ENCODE results near the gene POLR3GL. TPM values are rescaled to one million over a fixed set of nuclear protein-coding genes. Genes with fewer than 3 reads are reported as not detected.

POLR3GL gene
- total RNA-seq (15.4 and 23.8 TPM in 2 replicates), polyA plus RNA-seq (22.6 and 23.3 TPM in 2 replicates), polyA minus RNA-seq (ENCODE audit: low replicate concordance) (7.0 and 10.0 TPM in 2 replicates)
- polyA plus RNA-seq (2012) = 37.3 and 38.6 TPM in 2 replicates

- peak within 1 kb of the TSS; percentile 87 for H3K27ac ChIP-seq (ENCODE audit: insufficient read depth, low read length)
- H3K9me3 ChIP-seq (ENCODE audit: control insufficient read depth, insufficient read depth, low read depth, low read length) = no peaks in the 10 kb centered on the region
- H3K4me1 ChIP-seq (ENCODE audit: control insufficient read depth, extremely low read depth, insufficient read depth, low read length) = peaks cover 29% of the 10 kb centered on the region
- no peak for TF ChIP-seq EZH2 (IDR thresholded peaks at IDR 0.05; ENCODE audit: low read length, missing control alignments)
- peak in 1 of 2 donors; percentile 11 for TF ChIP-seq CTCF (conservative IDR thresholded peaks at IDR 0.05 in 1 of 2, IDR thresholded peaks at IDR 0.05 in 1 of 2; ENCODE audit: low read depth in 1 of 2, low read length in 2 of 2)
- no peaks in the 10 kb centered on the region for H4K20me1 ChIP-seq (ENCODE audit: control insufficient read depth, extremely low read depth, insufficient read depth, low read length)
- no peaks in the 10 kb centered on the region for H3K27me3 ChIP-seq (ENCODE audit: control insufficient read depth, insufficient read depth, low read length)
- H2AFZ ChIP-seq (ENCODE audit: low read length) = peak within 1 kb of the TSS; percentile 94
- H3K36me3 ChIP-seq (ENCODE audit: control insufficient read depth, insufficient read depth, low read length) = peaks cover 1% of the 10 kb centered on the region
- peak; percentile 92 to 93 for DNase-seq (ENCODE audit: low read depth in 2 of 2)
- H3K4me2 ChIP-seq (ENCODE audit: extremely low read depth, insufficient read depth, low read length) = peak within 1 kb of the TSS; percentile 82
- peaks cover 2% of the 10 kb centered on the region for H3K79me2 ChIP-seq (ENCODE audit: control insufficient read depth, insufficient read depth, low read length)
- peak within 1 kb of the TSS; percentile 65 to 92 (median 74) for H3K4me3 ChIP-seq (replicated peaks in 1 of 4; ENCODE audit: control extremely low read depth in 1 of 4, insufficient read depth in 1 of 4, low read depth in 3 of 4, low read length in 4 of 4)
- H3K9ac ChIP-seq (ENCODE audit: insufficient read depth, low read length) = peak within 1 kb of the TSS; percentile 68
Measured at GRCh38 chr1:145964328-145965118, at the start of gene POLR3GL, which contains the start of gene ANKRD34A. POLR3GL (plus strand) TSS chr1:145964690; CDS start chr1:145974866, 10,176 bp downstream. ANKRD34A (minus strand) TSS chr1:145964575; CDS start chr1:145961759, 2,816 bp downstream.

- H3K4me2 ChIP-seq (ENCODE audit: extremely low read depth, insufficient read depth, low read length) = no peak overlapping the region
- TF ChIP-seq EZH2 (IDR thresholded peaks at IDR 0.05; ENCODE audit: low read length, missing control alignments) (no peak), CTCF (conservative IDR thresholded peaks at IDR 0.05 in 1 of 2, IDR thresholded peaks at IDR 0.05 in 1 of 2; ENCODE audit: low read depth in 1 of 2, low read length in 2 of 2) (no peak)
- H3K27ac ChIP-seq (ENCODE audit: insufficient read depth, low read length) = no peak overlapping the region
- peaks cover 4% of the 10 kb centered on the region for H3K4me1 ChIP-seq (ENCODE audit: control insufficient read depth, extremely low read depth, insufficient read depth, low read length)
- H2AFZ ChIP-seq (ENCODE audit: low read length) = no peak overlapping the region
- no peak overlapping the region for H3K4me3 ChIP-seq (replicated peaks in 1 of 4; ENCODE audit: control extremely low read depth in 1 of 4, insufficient read depth in 1 of 4, low read depth in 3 of 4, low read length in 4 of 4)
- no peaks in the 10 kb centered on the region for H3K9me3 ChIP-seq (ENCODE audit: control insufficient read depth, insufficient read depth, low read depth, low read length)
- H3K9ac ChIP-seq (ENCODE audit: insufficient read depth, low read length) = no peak overlapping the region
- H4K20me1 ChIP-seq (ENCODE audit: control insufficient read depth, extremely low read depth, insufficient read depth, low read length) = no peaks in the 10 kb centered on the region
- peaks cover 11% of the 10 kb centered on the region for H3K36me3 ChIP-seq (ENCODE audit: control insufficient read depth, insufficient read depth, low read length)
- H3K27me3 ChIP-seq (ENCODE audit: control insufficient read depth, insufficient read depth, low read length) = no peaks in the 10 kb centered on the region
- peak in 1 of 2 donors; percentile 20 for DNase-seq (ENCODE audit: low read depth in 2 of 2)
- H3K79me2 ChIP-seq (ENCODE audit: control insufficient read depth, insufficient read depth, low read length) = peaks cover 9% of the 10 kb centered on the region
Measured at GRCh38 chr1:145916745-145917144, 47.7 kb upstream of the POLR3GL start.

- peak overlapping the region; percentile 94 for H3K27ac ChIP-seq (ENCODE audit: insufficient read depth, low read length)
- no peak overlapping the region for H2AFZ ChIP-seq (ENCODE audit: low read length)
- H3K4me1 ChIP-seq (ENCODE audit: control insufficient read depth, extremely low read depth, insufficient read depth, low read length) = peaks cover 4% of the 10 kb centered on the region
- peak overlapping the region; percentile 100 for H3K4me2 ChIP-seq (ENCODE audit: extremely low read depth, insufficient read depth, low read length)
- H3K27me3 ChIP-seq (ENCODE audit: control insufficient read depth, insufficient read depth, low read length) = no peaks in the 10 kb centered on the region
- peak overlapping the region; percentile 89 to 96 (median 93) for H3K4me3 ChIP-seq (replicated peaks in 1 of 4; ENCODE audit: control extremely low read depth in 1 of 4, insufficient read depth in 1 of 4, low read depth in 3 of 4, low read length in 4 of 4)
- H3K9ac ChIP-seq (ENCODE audit: insufficient read depth, low read length) = no peak overlapping the region
- TF ChIP-seq CTCF (conservative IDR thresholded peaks at IDR 0.05 in 1 of 2, IDR thresholded peaks at IDR 0.05 in 1 of 2; ENCODE audit: low read depth in 1 of 2, low read length in 2 of 2) (no peak), EZH2 (IDR thresholded peaks at IDR 0.05; ENCODE audit: low read length, missing control alignments) (no peak)
- no peak for DNase-seq (ENCODE audit: low read depth in 2 of 2)
- H4K20me1 ChIP-seq (ENCODE audit: control insufficient read depth, extremely low read depth, insufficient read depth, low read length) = no peaks in the 10 kb centered on the region
- no peaks in the 10 kb centered on the region for H3K9me3 ChIP-seq (ENCODE audit: control insufficient read depth, insufficient read depth, low read depth, low read length)
- H3K79me2 ChIP-seq (ENCODE audit: control insufficient read depth, insufficient read depth, low read length) = peaks cover 9% of the 10 kb centered on the region
- peaks cover 6% of the 10 kb centered on the region for H3K36me3 ChIP-seq (ENCODE audit: control insufficient read depth, insufficient read depth, low read length)
Measured at GRCh38 chr1:145917595-145917994, 46.9 kb upstream of the POLR3GL start.
